T-helper 9 cell (primary cell): Measurements from ENCODE around the gene CABP4.

Experiments used
- DNase-seq: peaks from one replicate; pipeline ENCODE4 v3.0.0-alpha.2; 2020

The CABP4 gene

GRCh38 chr11:67500484-67500821 lies 45.3 kb downstream of the CABP4 start:
- DNase-seq = no peak

DNA sequence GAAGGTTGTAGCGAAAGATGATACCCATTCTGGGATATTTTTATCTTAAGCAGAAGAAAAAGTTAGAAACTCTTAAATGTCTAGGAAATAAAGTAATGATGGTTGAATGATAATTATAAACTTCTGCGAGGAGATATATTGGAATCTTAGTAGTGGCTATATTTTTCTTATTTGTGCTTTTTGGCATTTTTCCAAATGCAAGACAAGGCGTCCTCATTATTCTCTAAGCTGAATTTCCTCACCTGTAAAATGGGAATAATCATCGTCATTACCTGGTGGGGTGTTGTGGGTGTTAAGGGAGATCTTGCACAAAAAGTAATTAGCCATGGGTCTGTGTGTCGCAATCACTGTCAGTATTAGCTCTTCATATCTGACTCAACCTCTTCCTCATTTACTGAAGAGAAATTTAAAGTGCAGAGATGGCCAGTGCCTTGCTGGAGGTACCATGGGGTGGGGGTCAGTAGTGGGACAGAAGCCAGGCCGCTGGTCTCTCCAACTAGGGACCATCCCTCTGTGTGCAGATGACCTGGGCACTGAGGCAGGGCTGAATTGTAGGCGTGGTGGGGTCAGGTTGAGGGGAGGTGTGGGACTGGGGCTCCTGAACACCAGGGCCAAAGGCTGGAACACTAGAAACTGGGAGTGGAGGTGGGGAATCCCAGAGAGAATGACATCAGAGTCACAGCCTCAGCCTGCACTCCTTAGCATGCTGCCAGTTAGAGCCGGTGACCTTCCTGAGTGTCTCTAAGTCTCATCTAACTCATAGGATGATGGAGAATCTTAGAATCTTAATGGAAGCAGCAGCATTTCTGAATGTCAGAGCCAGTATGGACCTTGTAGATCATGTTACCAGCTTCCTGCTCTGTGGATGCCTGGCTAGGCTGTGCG lies 45.9 kb downstream of the CABP4 start:
- DNase-seq = no peak

- no peak for DNase-seq
These were observed 46.7 kb downstream of the CABP4 start for GRCh38 chr11:67501854-67502253.

DNA sequence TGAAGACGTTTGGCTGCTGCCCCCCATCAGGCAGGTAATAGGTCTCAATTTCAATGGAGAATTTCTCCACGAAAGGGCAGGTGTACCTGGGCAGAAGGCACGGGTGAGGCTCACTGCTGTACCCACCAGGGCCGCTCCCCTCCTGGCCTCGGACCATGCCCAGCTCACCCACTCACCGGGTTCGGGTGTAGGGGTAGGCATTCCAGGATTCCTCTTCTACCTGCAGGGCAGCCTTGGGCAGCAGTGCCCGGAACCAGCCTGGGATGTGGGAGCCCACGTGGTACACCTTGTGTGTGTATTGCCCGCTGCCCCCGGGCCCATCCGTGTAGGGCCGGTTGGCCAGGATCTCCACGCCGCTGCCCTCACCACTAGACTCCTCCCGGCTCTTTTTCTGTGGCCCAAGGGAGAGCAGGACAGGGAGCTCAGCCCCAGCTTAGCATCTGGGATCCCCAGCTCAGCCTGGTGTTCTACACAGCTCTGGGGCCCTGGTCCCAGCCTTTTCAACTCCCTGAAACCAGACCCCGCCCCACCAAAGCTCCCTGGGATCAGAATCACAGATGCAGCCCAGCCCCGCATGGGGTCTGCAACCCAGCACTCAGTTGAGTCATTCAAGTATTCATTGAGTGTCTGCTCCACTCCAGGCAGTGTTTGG lies 47.3 kb downstream of the CABP4 start:
- DNase-seq = no peak

- DNase-seq = no peak
These were observed 48.2 kb downstream of the CABP4 start for GRCh38 chr11:67503119-67504004.

DNA sequence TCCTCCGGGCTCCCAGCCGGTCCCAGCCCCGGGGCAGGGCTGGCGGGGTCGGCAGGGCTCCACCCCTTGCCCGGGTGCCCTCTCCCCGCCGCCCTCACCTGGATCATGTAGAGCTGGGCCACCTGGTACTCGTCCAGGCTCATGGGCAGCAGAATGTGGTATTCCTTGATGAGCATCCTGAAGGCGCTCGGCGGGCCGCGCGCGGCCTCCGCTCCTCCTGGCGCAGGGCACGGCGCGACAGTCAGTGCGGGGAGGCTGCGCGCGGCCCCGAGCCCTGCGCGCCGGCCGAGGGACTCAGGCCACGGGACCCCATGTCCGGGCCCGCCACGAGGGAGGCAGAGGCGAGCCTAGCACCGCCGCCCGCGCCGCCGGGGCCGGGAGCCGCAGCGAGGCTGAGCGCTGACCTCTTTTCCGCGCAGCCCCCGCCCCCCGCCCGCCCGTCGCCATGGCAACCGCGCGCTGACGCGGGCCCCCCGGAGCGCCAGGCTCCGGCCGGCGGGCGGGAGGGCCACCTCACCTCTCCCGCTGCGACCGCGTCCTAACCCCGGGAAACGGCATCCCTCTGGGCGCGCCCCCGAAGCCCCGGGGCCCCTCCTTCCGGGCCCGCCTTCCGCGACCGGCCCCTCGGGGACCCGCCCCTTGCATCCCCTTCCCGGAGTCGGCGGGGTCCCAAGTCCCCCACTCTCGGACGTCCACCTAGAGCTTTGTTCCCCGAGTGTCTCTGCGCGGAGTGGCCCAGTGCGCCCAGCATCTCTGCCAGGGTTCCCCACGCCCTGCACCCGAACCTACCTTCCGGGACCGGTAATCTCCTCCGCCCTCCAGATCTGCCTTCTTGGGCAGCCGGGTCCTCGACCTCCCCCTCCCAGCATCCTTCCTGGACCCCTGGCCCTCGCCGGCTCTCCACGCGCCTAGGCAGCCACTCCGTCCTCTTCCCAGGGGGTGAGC lies 49.1 kb downstream of the CABP4 start:
- peak; percentile 49 for DNase-seq

- DNase-seq = peak; percentile 68
These were observed 49.9 kb downstream of the CABP4 start, which contains the start of gene PITPNM1 for GRCh38 chr11:67504950-67505581. Gene PITPNM1 (minus strand): TSS chr11:67505363. CDS start chr11:67504180, 1,183 bp downstream.

DNA sequence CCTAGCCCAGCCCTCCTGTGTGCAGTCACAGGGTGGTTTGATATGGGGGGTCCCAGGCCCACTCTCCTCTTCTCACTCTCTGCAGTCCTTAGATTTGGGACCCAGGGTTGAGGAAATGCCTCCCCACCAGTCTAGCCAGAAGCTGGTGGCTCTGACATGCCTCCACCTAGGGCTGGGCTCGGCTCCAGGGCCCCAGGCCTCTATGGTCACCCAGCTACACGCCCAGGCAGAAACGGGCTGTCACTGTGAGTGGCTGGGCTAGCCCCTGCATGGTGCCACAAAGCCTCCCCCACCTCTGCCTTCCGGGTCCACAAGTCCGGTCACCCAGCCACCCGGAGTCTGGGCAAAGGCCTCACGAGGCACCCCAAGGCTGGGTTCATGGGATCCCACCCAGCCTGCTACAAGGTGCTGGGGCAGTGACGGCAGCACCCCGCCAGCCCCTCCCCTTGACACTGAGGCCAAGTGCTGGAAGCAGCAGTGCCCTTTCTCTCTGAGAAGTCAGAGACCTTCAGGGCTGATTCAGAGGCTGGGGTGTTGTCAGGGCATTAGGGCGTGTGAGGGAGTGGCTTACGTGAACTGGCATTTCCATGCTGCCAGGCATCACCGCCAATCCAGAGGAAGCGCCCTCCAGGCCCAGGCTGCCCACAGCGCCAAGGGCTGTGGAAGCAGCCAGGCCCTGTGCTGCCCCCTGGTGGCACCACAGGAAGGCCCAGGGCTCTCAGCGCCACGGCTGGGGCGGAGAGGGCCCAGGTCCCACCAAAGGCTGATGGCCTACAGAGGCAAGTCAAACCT lies 50.6 kb downstream of the CABP4 start:
- peak; percentile 90 for DNase-seq

DNA sequence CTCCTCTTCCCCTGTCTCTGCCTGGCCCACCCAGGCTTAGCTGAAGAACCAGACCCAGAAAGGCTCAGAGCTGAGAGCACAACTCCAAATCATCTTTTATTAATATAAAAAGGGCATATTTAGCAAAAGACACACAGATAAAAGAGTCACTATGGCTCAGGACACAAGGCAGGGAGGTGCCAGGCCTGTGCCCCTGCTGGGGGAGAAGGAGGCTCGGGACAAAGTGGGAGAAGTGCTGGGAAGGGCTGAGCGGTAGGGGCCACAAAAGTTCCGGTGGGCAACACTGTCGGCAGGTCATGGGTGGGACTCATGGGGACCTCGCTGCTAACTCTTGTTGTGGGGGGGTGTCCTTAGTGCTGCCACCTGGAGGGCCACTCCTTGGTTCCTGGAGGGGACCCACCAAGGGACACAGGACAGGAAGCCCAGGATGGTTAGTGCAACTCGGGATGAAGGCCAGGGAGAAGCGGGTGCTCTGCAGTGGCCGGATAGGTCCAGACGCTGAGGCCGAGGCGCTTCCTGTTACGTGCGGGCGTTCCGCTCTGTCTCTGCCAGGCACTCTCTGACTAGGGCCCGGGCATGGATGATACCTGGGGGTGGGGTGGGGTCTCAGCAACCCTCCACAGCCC lies 51.4 kb downstream of the CABP4 start:
- DNase-seq = no peak

DNA sequence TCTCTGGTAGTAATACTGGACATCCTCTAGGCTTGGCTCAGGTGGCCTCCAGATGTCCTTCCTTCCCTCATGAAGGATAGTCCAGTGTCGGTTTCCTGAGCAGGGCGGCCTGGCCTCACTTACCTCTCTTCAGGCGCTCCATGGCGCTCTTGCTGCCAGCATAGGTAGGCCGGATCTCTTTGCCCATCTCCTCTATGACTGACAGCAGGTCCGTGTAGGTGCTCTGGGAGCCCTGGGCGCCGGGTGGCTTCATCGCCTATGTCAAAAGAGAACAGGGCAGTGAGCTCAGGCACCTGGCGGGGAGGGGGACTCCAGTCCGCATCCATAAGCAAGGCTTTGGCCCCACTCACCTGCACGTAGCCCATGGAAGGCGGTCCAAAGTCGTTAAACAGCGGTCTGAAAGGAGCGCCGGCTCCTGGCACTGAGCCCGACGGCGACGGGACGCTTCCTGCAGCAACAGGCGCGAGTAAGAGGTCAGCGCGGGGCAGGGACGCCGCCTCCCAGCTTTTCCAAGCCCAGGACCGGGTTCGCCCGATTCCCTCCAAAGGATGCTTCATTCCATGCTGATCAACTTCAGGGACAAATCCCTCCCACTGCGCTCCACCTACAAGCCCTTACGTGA lies 52.2 kb downstream of the CABP4 start:
- no peak for DNase-seq

GRCh38 chr11:67507864-67508485 lies 52.8 kb downstream of the CABP4 start, which contains the start of gene CDK2AP2:
Gene CDK2AP2 (minus strand): TSS chr11:67508162. CDS start chr11:67508082, 80 bp downstream.
- peak; percentile 94 for DNase-seq

DNA sequence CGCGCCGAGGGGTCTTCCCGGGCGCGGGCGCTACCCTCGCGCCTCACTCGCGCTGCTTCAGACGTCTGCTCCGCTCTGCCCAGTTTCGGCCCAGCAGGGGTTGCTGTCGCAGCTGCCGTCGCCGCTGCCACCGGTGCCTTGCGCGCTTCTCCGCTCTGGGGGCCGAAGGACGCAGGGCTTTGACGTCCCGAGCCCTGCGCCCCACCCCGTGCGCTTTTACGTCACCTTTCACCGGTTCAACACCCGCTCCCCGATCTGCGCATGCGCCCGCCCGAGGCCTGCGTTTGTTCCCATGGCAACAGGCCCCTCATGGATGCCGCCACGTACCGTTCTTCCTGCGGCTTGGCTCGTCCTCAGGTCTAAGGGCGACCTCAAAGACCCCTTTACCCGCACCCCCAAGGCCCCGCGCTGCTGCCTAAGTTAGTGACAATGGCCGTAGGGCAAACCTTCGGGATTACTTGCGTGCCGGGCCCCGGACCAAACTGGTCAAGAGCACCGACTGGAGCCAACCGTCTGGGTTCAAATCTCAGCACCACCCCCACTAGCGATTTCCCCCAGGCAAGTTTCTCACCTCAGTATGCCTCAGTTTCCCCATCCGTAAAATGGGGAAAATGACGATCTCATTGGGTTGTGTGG lies 53.5 kb downstream of the CABP4 start:
- DNase-seq = peak; percentile 100

- no peak for DNase-seq
These were observed 54.8 kb downstream of the CABP4 start for GRCh38 chr11:67510023-67510345.
